K562 (cell line): Measurements from ENCODE around the gene SETD5. TPM values are rescaled to one million over a fixed set of nuclear protein-coding genes. Genes with fewer than 3 reads are reported as not detected.
A peak's percentile ranks its signal among the peaks of the same experiment; 100 is the strongest.

Experiments used
- AFF4 ChIP-seq: sonication (generic); formaldehyde crosslinking; IDR thresholded peaks from 2 replicates; pipeline ENCODE4 v1.8.0; 2023; ENCODE audit warnings: mild to moderate bottlenecking, missing genetic modification reagents
- BRD4 ChIP-seq: fragments of 200-600 bp; sonication (generic); IDR thresholded peaks from 2 replicates; pipeline ENCODE4 v1.6.1; 2017; ENCODE audit warnings: inconsistent platforms
- CEBPG ChIP-seq, 3 experiments: fragments of 200-800 bp in 1 of 3; sonication (Bioruptor generic) in 1 of 3; sonication (generic) in 1 of 3; formaldehyde crosslinking in 1 of 3; IDR thresholded peaks in 2 of 3; conservative IDR thresholded peaks in 1 of 3; 2 replicates each; pipeline versions ENCODE4 v1.6.1 to v1.8.0; 2016 to 2022; ENCODE audit warnings: missing compliant biosample characterization in 2 of 3, missing genetic modification characterization in 2 of 3, mild to moderate bottlenecking in 1 of 3, missing genetic modification reagents in 1 of 3
- CHD1 ChIP-seq: fragments of 200-600 bp; sonication (generic); IDR thresholded peaks from one replicate; pipeline ENCODE4 v1.6.1; 2012; ENCODE audit warnings: mild to moderate bottlenecking, moderate library complexity, low read length, inconsistent platforms
- HLTF ChIP-seq: fragments of 450-650 bp; IDR thresholded peaks from 2 replicates; pipeline ENCODE4 v1.6.1; 2016
- KDM4B ChIP-seq, 2 experiments: fragments of 450-650 bp in 1 of 2; sonication (generic) in 1 of 2; IDR thresholded peaks; 2 replicates each; pipeline ENCODE4 v1.6.1; 2016 to 2017; ENCODE audit warnings: borderline replicate concordance in 2 of 2, antibody characterized with exemption in 1 of 2, low read depth in 1 of 2, mild to moderate bottlenecking in 1 of 2
- MAZ ChIP-seq, 2 experiments: fragments of 450-650 bp in 1 of 2; sonication (generic) in 1 of 2; formaldehyde crosslinking; IDR thresholded peaks in 1 of 2; conservative IDR thresholded peaks in 1 of 2; 2 replicates each; pipeline versions ENCODE4 v1.4.0 to v1.5.0; 2020; ENCODE audit warnings: mild to moderate bottlenecking in 1 of 2, missing genetic modification reagents in 1 of 2
- PHF21A ChIP-seq: fragments of 450-650 bp; IDR thresholded peaks from 2 replicates; pipeline ENCODE4 v1.6.1; 2017; ENCODE audit warnings: low read depth, borderline replicate concordance
- POLR2G ChIP-seq: fragments of 200-400 bp; formaldehyde crosslinking; IDR thresholded peaks from 2 replicates; pipeline ENCODE4 v1.6.1; 2017; ENCODE audit warnings: low read depth, mild to moderate bottlenecking, antibody characterized with exemption, low read length, moderate library complexity
- SAFB2 ChIP-seq: fragments of 200-400 bp; formaldehyde crosslinking; IDR thresholded peaks from 2 replicates; pipeline ENCODE4 v1.6.1; 2018; ENCODE audit warnings: borderline replicate concordance, low read length, low read depth, moderate library complexity; ENCODE audit not compliant: severe bottlenecking
- SMARCA4 ChIP-seq: fragments of 450-650 bp; IDR thresholded peaks from 2 replicates; pipeline ENCODE4 v1.6.1; 2016
- TCF15 ChIP-seq: fragments of 250-450 bp; sonication (Bioruptor Pico); IDR thresholded peaks from 2 replicates; pipeline ENCODE4 v1.8.0; 2022; ENCODE audit warnings: moderate library complexity, mild to moderate bottlenecking, inconsistent platforms
- UBTF ChIP-seq, 2 experiments: IDR thresholded peaks; 2 replicates each; pipeline ENCODE4 v1.6.1; 2012; ENCODE audit warnings: improper control_type of control experiment in 2 of 2, low read depth in 2 of 2, low read length in 2 of 2, borderline replicate concordance in 1 of 2
- ZNF280A ChIP-seq: fragments of 450-650 bp; IDR thresholded peaks from 2 replicates; pipeline ENCODE4 v1.6.1; 2018; ENCODE audit warnings: mild to moderate bottlenecking, low read depth; ENCODE audit not compliant: partially characterized antibody
- ZSCAN29 ChIP-seq: fragments of 450-650 bp; IDR thresholded peaks from 2 replicates; pipeline ENCODE4 v1.6.1; 2017
- polyA plus RNA-seq, 8 experiments: library from polyadenylated mRNA; depleted of rRNA in 4 of 8; stranded (reverse) in 5 of 8; unstranded in 3 of 8; fragments of >200 nt; fragmentation: Nextera tagmentation in 2 of 8; fragmentation: Illumina TruSeq in 1 of 8; extraction: Ambion mirVana in 2 of 8; extraction: Trizol in 1 of 8; gene quantifications; 2 replicates each; pipeline versions ENCODE4 v1.2.1 to v1.2.3, GENCODE V29; 2011 to 2014; ENCODE audit warnings: inconsistent platforms in 1 of 8, missing spikeins in 1 of 8
- total RNA-seq, 7 experiments: library from RNA; depleted of rRNA in 6 of 7; stranded (reverse); fragments of >200 nt in 6 of 7; fragmentation: Illumina TruSeq in 2 of 7; extraction: Trizol in 2 of 7; gene quantifications; 2 replicates each; pipeline versions ENCODE4 v1.2.1 to v1.2.3, GENCODE V29; 2011 to 2021; ENCODE audit warnings: low replicate concordance in 1 of 7
- TF ChIP-seq, protein P1 (sequence below): sonication (generic); formaldehyde crosslinking; IDR thresholded peaks from 2 replicates; pipeline ENCODE4 v1.8.1; 2022; ENCODE audit warnings: missing genetic modification reagents

The SETD5 gene
- total and polyA plus RNA-seq, 9 of the 15 experiments (the other 6 are each of a cell fraction or from before 2014, with no cell fraction given) = 20.8 to 135 (median 87.2) TPM

GRCh38 chr3:9397906-9398699, 688 bp downstream of the SETD5 start (continued):
- TF ChIP-seq, protein P1, sequence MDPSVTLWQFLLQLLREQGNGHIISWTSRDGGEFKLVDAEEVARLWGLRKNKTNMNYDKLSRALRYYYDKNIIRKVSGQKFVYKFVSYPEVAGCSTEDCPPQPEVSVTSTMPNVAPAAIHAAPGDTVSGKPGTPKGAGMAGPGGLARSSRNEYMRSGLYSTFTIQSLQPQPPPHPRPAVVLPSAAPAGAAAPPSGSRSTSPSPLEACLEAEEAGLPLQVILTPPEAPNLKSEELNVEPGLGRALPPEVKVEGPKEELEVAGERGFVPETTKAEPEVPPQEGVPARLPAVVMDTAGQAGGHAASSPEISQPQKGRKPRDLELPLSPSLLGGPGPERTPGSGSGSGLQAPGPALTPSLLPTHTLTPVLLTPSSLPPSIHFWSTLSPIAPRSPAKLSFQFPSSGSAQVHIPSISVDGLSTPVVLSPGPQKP (CRISPR knock-in tag) = no peak
- TF ChIP-seq CEBPG (CRISPR knock-in tag; IDR thresholded peaks at IDR 0.05) (0 out of 2 replicates have a peak, but pooled peaks have one; percentile 24), CEBPG (tag; conservative IDR thresholded peaks at IDR 0.05 in 1 of 2, IDR thresholded peaks at IDR 0.05 in 1 of 2) (no peak), HLTF (peak; percentile 77; the same call in 1 of the 2 replicates), POLR2G (no peak), SAFB2 (no peak), ZSCAN29 (0 out of 2 replicates have a peak, but pooled peaks have one; percentile 15), ZNF280A (no peak), PHF21A (peak; percentile 27; the same call in 1 of the 2 replicates), AFF4 (CRISPR knock-in tag) (peak; percentile 16; the same call in 1 of the 2 replicates), TCF15 (CRISPR knock-in tag) (0 out of 2 replicates have a peak, but pooled peaks have one; percentile 39), KDM4B (IDR thresholded peaks at IDR 0.05; ENCODE audit: borderline replicate concordance in 2 of 2, low read depth in 1 of 2) (no peak), MAZ (CRISPR knock-in tag; conservative IDR thresholded peaks at IDR 0.05 in 1 of 2, IDR thresholded peaks at IDR 0.05 in 1 of 2) (peak in 1 of 2 experiments; percentile 67; a peak in 1 of 4 replicates), UBTF (IDR thresholded peaks at IDR 0.05; ENCODE audit: borderline replicate concordance in 1 of 2, low read depth in 2 of 2, low read length in 2 of 2) (no peak), CHD1 (peak; percentile 96), BRD4 (peak; percentile 94), SMARCA4 (0 out of 2 replicates have a peak, but pooled peaks have one; percentile 26)
